HEK293 (cell line): ENCODE measurements around the gene LLGL1.

Experiments used
- CTCF ChIA-PET: fragments of 350-600 bp; formaldehyde crosslinking; extraction: SDS; loops from one replicate; lab custom pipeline; 2021; ENCODE audit warnings: antibody characterized with exemption; lab: Yijun Ruan, JAX
- POLR2A ChIA-PET: fragments of 300-600 bp; formaldehyde crosslinking; extraction: SDS; loops from one replicate; lab custom pipeline; 2020; ENCODE audit warnings: antibody characterized with exemption, inconsistent platforms; lab: Yijun Ruan, JAX
- H3K27ac ChIP-seq: fragments of 200-500 bp; sonication (Bioruptor generic); 2 replicates; pipeline ENCODE4 v1.5.1; 2014; ENCODE audit warnings: low read depth, low read length, control low read depth, inconsistent platforms; ENCODE audit errors: extremely low read depth
- H3K36me3 ChIP-seq, 2 experiments: fragments of 200-500 bp in 1 of 2; sonication (Bioruptor generic) in 1 of 2; 1 replicate in 1 of 2; 2 replicates in 1 of 2; pipeline ENCODE4 v1.5.1; 2014 to 2017; ENCODE audit warnings: inconsistent platforms in 2 of 2, low read length in 2 of 2; ENCODE audit not compliant: control insufficient read depth in 2 of 2, insufficient read depth in 1 of 2
- H3K4me1 ChIP-seq: fragments of 200-500 bp; sonication (Bioruptor generic); 2 replicates; pipeline ENCODE4 v1.5.1; 2014; ENCODE audit warnings: mild to moderate bottlenecking, low read length, inconsistent platforms; ENCODE audit not compliant: control insufficient read depth, insufficient read depth
- H3K4me3 ChIP-seq: 2 replicates; pipeline ENCODE4 v1.5.1; 2011; ENCODE audit warnings: low read depth, mild to moderate bottlenecking, control low read depth, low read length, moderate library complexity
- H3K9me3 ChIP-seq: fragments of 200-500 bp; sonication (Bioruptor generic); 2 replicates; pipeline ENCODE4 v1.5.1; 2014; ENCODE audit warnings: low read depth, low read length, inconsistent platforms; ENCODE audit not compliant: control insufficient read depth, insufficient read depth
- BCL11B ChIP-seq: fragments of 450-650 bp; formaldehyde crosslinking; IDR thresholded peaks from 2 replicates; pipeline ENCODE4 v1.5.1; 2016; ENCODE audit warnings: low read depth, missing biosample characterization, missing genetic modification characterization
- EGR2 ChIP-seq: fragments of 450-650 bp; formaldehyde crosslinking; IDR thresholded peaks from 2 replicates; pipeline ENCODE4 v1.5.1; 2016; ENCODE audit warnings: low read depth, missing biosample characterization, missing genetic modification characterization
- GFI1B ChIP-seq: fragments of 450-650 bp; formaldehyde crosslinking; IDR thresholded peaks from 2 replicates; pipeline ENCODE4 v1.5.1; 2016; ENCODE audit warnings: missing biosample characterization, missing genetic modification characterization
- INSM2 ChIP-seq: fragments of 450-650 bp; formaldehyde crosslinking; IDR thresholded peaks from 2 replicates; pipeline ENCODE4 v1.5.1; 2016; ENCODE audit warnings: missing biosample characterization, missing genetic modification characterization
- RBAK ChIP-seq: fragments of 450-650 bp; formaldehyde crosslinking; IDR thresholded peaks from 2 replicates; pipeline ENCODE4 v1.5.1; 2016; ENCODE audit warnings: missing biosample characterization, missing genetic modification characterization
- SCRT2 ChIP-seq: fragments of 450-650 bp; formaldehyde crosslinking; IDR thresholded peaks from 2 replicates; pipeline ENCODE4 v1.5.1; 2016; ENCODE audit warnings: missing biosample characterization, missing genetic modification characterization
- ZBTB11 ChIP-seq: fragments of 450-650 bp; formaldehyde crosslinking; conservative IDR thresholded peaks from 2 replicates; pipeline ENCODE4 v1.5.1; 2016; ENCODE audit warnings: low read depth, missing biosample characterization, missing genetic modification characterization
- ZFHX2 ChIP-seq: fragments of 450-650 bp; formaldehyde crosslinking; conservative IDR thresholded peaks from 2 replicates; pipeline ENCODE4 v1.5.1; 2016; ENCODE audit warnings: missing biosample characterization, missing genetic modification characterization
- ZNF112 ChIP-seq: fragments of 450-650 bp; formaldehyde crosslinking; IDR thresholded peaks from 2 replicates; pipeline ENCODE4 v1.5.0; 2017; ENCODE audit warnings: missing biosample characterization, missing genetic modification characterization
- ZNF169 ChIP-seq: fragments of 450-650 bp; formaldehyde crosslinking; IDR thresholded peaks from 2 replicates; pipeline ENCODE4 v1.5.1; 2016; ENCODE audit warnings: missing biosample characterization, missing genetic modification characterization
- ZNF214 ChIP-seq: fragments of 450-650 bp; formaldehyde crosslinking; IDR thresholded peaks from 2 replicates; pipeline ENCODE4 v1.5.1; 2017; ENCODE audit warnings: missing biosample characterization, mild to moderate bottlenecking, missing genetic modification characterization, borderline replicate concordance
- ZNF26 ChIP-seq: fragments of 450-650 bp; formaldehyde crosslinking; IDR thresholded peaks from 2 replicates; pipeline ENCODE4 v1.5.1; 2016; ENCODE audit warnings: missing biosample characterization, missing genetic modification characterization
- ZNF449 ChIP-seq: fragments of 450-650 bp; formaldehyde crosslinking; IDR thresholded peaks from 2 replicates; pipeline ENCODE4 v1.5.1; 2017; ENCODE audit warnings: missing biosample characterization, mild to moderate bottlenecking, missing genetic modification characterization, moderate library complexity
- ZNF473 ChIP-seq: fragments of 450-650 bp; formaldehyde crosslinking; IDR thresholded peaks from 2 replicates; pipeline ENCODE4 v1.5.1; 2017; ENCODE audit warnings: missing biosample characterization, missing genetic modification characterization
- ZNF560 ChIP-seq: fragments of 450-650 bp; formaldehyde crosslinking; IDR thresholded peaks from 2 replicates; pipeline ENCODE4 v1.5.1; 2017; ENCODE audit warnings: missing biosample characterization, missing genetic modification characterization, borderline replicate concordance
- ZNF621 ChIP-seq: fragments of 450-650 bp; formaldehyde crosslinking; IDR thresholded peaks from 2 replicates; pipeline ENCODE4 v1.5.1; 2017; ENCODE audit warnings: missing biosample characterization, missing genetic modification characterization
- ZNF629 ChIP-seq: fragments of 450-650 bp; formaldehyde crosslinking; IDR thresholded peaks from 2 replicates; pipeline ENCODE4 v1.5.1; 2017; ENCODE audit warnings: missing biosample characterization, missing genetic modification characterization
- ZNF792 ChIP-seq: fragments of 450-650 bp; formaldehyde crosslinking; IDR thresholded peaks from 2 replicates; pipeline ENCODE4 v1.5.1; 2016; ENCODE audit warnings: missing biosample characterization, missing genetic modification characterization

Gene LLGL1

GRCh38 chr17:18261146-18261515 lies 35.7 kb downstream of the LLGL1 start (continued):
- TF ChIP-seq INSM2 (tag by site-specific recombination): no peak
- TF ChIP-seq, all 188 proteins: peak for 6

GRCh38 chr17:18261659-18262058 lies 36.2 kb downstream of the LLGL1 start:
- Histone ChIP-seq H3K27ac (peak overlapping the region; percentile 92; the same call in 1 of the 2 replicates), H3K36me3 (peaks cover 0 to 40% of the 10 kb centered on the region in 2 experiments; a peak in 1 of 3 replicates), H3K4me3 (peak overlapping the region; percentile 87), H3K4me1 (peaks cover 12% of the 10 kb centered on the region), H3K9me3 (no peaks in the 10 kb centered on the region)
- ChIA-PET CTCF (interaction anchor here (0.6 kb wide), 1 partner anchor 14 kb away, joined by 3 read pairs; no protein-coding TSS in a partner anchor), POLR2A (interaction anchor here (0.6 to 4.2 kb wide), 4 partner anchors 8 to 1875 kb away, joined by 3 to 24 read pairs (median 5); partner anchors contain the start of gene ALKBH5)
- TF ChIP-seq GFI1B (tag by site-specific recombination): no peak

GRCh38 chr17:18262111-18262510 lies 36.7 kb downstream of the LLGL1 start:
- CTCF ChIA-PET: interaction anchor here (0.6 kb wide), 1 partner anchor 15 kb away, joined by 3 read pairs; no protein-coding TSS in a partner anchor
- TF ChIP-seq ZNF629 (tag by site-specific recombination) (peak; percentile 51; the same call in 1 of the 2 replicates), SCRT2 (0 out of 2 replicates have a peak, but pooled peaks have one; percentile 13), EGR2 (tag by site-specific recombination) (0 out of 2 replicates have a peak, but pooled peaks have one; percentile 18), ZFHX2 (tag by site-specific recombination) (peak; percentile 34; the same call in 1 of the 2 replicates), RBAK (no peak)
- TF ChIP-seq, all 188 proteins: peak for 4
- no peaks in the 10 kb centered on the region for H3K9me3 ChIP-seq
- POLR2A ChIA-PET: interaction anchor here (0.6 to 4.2 kb wide), 3 partner anchors 8 to 1876 kb away, joined by 5 to 24 read pairs (median 5); partner anchors contain the start of gene ALKBH5
- H3K27ac ChIP-seq: no peak overlapping the region
- peaks cover 0 to 36% of the 10 kb centered on the region in 2 experiments; a peak in 1 of 3 replicates for H3K36me3 ChIP-seq
- H3K4me1 ChIP-seq: peaks cover 10% of the 10 kb centered on the region
- H3K4me3 ChIP-seq: no peak overlapping the region

GRCh38 chr17:18262641-18263040 lies 37.2 kb downstream of the LLGL1 start:
- Histone ChIP-seq H3K36me3 (peaks cover 0 to 35% of the 10 kb centered on the region in 2 experiments; a peak in 1 of 3 replicates), H3K4me3 (no peak overlapping the region), H3K27ac (no peak overlapping the region), H3K4me1 (peaks cover 5% of the 10 kb centered on the region; the same call in 1 of the 2 replicates), H3K9me3 (no peaks in the 10 kb centered on the region)
- POLR2A ChIA-PET: interaction anchor here (4.2 kb wide), 1 partner anchor 7 kb away, joined by 24 read pairs; no protein-coding TSS in a partner anchor
- CTCF ChIA-PET: no interaction called here
- TF ChIP-seq ZNF26 (tag by site-specific recombination) (no peak), ZNF169 (no peak), ZNF792 (tag by site-specific recombination) (no peak), ZBTB11 (tag by site-specific recombination) (no peak), ZNF112 (no peak), ZNF473 (tag by site-specific recombination) (no peak), BCL11B (tag by site-specific recombination) (no peak), ZNF560 (no peak), ZNF214 (tag by site-specific recombination) (no peak), ZNF449 (tag by site-specific recombination) (peak; percentile 71), ZNF621 (tag by site-specific recombination) (no peak)
